IgD-negative memory B cell (primary cell): ENCODE measurements around the gene PER2. TPM values are rescaled to one million over a fixed set of nuclear protein-coding genes. Genes with fewer than 3 reads are reported as not detected.
A peak's percentile ranks its signal among the peaks of the same experiment; 100 is the strongest.

Experiments used
- H3K27ac Mint-ChIP-seq, 3 donors: one replicate each; pipeline ENCODE4 v1.8.0; 2020 to 2022; ENCODE audit warnings: mild to moderate bottlenecking in 3 of 3, mixed read lengths in 3 of 3, moderate library complexity in 1 of 3
- H3K27me3 Mint-ChIP-seq: one replicate; pipeline ENCODE4 v1.8.0; 2021; ENCODE audit warnings: mixed read lengths
- H3K36me3 Mint-ChIP-seq: one replicate; pipeline ENCODE4 v1.8.0; 2020; ENCODE audit warnings: mild to moderate bottlenecking, mixed read lengths
- H3K4me1 Mint-ChIP-seq, 3 donors: one replicate each; pipeline ENCODE4 v1.8.0; 2020 to 2022; ENCODE audit warnings: mixed read lengths in 3 of 3, mild to moderate bottlenecking in 1 of 3
- H3K4me3 Mint-ChIP-seq, 4 donors: one replicate each; pipeline ENCODE4 v1.8.0; 2020 to 2022; ENCODE audit warnings: mild to moderate bottlenecking in 4 of 4, mixed read lengths in 4 of 4, moderate library complexity in 3 of 4
- H3K9me3 Mint-ChIP-seq, 3 donors: one replicate each; pipeline ENCODE4 v1.8.0; 2020 to 2021; ENCODE audit warnings: mixed read lengths in 3 of 3, mild to moderate bottlenecking in 1 of 3
- polyA plus RNA-seq: library from polyadenylated mRNA; unstranded; fragments of 300-500 nt; fragmentation: Illumina TruSeq; gene quantifications from one replicate; pipeline ENCODE4 v1.2.3, GENCODE V29; 2021

Gene PER2
- polyA plus RNA-seq, 1 donor from 2014 or later: 9.4 TPM

GRCh38 chr2:238299803-238300202, 11.4 kb upstream of the PER2 start:
- Mint-ChIP-seq H3K9me3 (no peaks in the 10 kb centered on the region), H3K4me1 (no peaks in the 10 kb centered on the region), H3K36me3 (no peaks in the 10 kb centered on the region), H3K27me3 (peaks cover 3% of the 10 kb centered on the region), H3K27ac (no peak overlapping the region), H3K4me3 (no peak overlapping the region)

DNA sequence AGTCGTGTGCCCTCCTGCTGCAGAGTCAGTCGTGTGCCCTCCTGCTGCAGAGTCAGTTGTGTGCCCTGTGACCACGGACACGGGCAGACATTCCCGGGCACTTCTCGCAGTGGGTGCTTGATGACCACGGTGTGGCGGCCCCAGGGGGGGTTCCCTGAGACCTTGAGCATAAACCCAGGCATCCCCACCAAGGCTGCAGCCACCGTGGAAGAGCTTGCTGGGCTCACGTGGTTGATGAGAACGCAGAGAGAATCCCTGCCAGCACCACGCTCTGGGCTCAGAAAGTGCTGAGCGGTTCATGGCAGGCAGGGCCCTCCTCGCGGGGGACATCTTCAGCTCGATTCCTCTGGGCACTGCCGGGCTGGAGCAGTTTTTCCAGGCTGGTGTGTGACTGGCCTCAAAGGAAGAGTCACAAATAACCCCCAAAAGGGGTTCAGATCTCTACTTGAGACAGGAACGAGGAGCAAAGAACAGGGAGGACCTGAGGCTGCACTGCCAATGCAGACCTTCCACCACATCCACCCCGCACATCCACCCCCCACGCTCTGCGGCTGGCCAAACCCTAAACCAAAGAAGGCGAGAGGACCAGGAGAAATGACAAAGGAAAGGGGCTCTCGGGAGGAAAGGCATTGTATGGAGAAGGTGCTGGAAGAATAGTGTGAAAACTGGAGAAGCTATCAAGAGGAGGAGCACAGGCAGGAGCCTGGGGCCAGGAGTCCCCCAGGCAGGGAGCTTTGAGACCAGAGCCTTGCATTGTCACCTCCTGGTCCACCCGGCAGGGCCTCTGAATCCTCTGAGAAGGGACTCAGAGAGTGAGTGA, 8.4 kb upstream of the PER2 start:
- Mint-ChIP-seq H3K27me3 (peaks cover 3% of the 10 kb centered on the region), H3K36me3 (no peaks in the 10 kb centered on the region), H3K27ac (no peak overlapping the region), H3K4me3 (no peak overlapping the region), H3K9me3 (no peaks in the 10 kb centered on the region), H3K4me1 (no peaks in the 10 kb centered on the region)

DNA sequence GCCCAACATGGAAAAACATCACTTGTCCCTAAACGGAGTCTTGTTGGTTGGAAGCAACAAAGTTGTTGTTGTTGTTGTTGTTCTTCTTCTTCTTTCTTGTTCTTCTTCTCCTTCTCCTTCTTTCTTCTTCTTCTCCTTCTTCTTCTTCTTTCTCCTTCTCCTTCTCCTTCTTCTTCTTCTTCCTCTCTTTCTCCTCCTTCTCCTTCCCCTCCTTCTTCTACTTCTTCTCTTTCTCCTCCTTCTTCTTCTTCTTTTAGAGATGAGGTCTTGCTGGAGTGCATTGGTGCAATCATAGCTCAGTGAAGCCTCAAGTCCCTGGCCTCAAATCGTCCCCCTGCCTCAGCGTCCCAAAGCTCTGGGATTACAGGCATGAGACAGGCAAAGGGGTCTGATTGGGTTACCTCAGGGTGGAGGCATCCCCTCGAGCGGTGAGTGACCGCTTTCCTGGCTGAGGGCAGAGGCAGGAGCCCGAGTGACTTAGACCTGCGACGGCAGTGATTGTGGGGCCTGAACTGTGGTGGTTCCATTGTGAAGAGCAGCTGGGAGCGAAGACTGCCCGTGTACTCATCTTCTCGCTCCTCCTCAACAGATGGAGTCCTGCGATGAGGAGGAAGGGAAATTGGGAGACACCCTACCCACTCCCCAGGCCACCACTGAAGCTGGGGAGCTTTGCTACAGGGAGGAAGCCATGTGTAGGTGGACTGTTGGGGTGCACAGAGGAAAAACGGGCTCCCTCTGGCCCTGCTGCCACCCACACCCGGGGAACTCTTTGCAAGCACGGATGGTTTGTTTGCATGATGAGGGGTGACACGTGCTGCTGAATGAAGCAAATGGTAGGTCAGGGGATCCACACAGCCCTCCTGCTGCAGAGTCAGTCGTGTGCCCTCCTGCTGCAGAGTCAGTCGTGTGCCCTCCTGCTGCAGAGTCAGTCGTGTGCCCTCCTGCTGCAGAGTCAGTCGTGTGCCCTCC, 7.0 kb upstream of the PER2 start:
- Mint-ChIP-seq H3K4me3 (peak overlapping the region in 1 of 4 donors; percentile 43), H3K27me3 (peaks cover 3% of the 10 kb centered on the region), H3K9me3 (no peaks in the 10 kb centered on the region), H3K27ac (no peak overlapping the region), H3K4me1 (peaks cover 0 to under 1% (median 0%) of the 10 kb centered on the region in 3 donors), H3K36me3 (no peaks in the 10 kb centered on the region)

DNA sequence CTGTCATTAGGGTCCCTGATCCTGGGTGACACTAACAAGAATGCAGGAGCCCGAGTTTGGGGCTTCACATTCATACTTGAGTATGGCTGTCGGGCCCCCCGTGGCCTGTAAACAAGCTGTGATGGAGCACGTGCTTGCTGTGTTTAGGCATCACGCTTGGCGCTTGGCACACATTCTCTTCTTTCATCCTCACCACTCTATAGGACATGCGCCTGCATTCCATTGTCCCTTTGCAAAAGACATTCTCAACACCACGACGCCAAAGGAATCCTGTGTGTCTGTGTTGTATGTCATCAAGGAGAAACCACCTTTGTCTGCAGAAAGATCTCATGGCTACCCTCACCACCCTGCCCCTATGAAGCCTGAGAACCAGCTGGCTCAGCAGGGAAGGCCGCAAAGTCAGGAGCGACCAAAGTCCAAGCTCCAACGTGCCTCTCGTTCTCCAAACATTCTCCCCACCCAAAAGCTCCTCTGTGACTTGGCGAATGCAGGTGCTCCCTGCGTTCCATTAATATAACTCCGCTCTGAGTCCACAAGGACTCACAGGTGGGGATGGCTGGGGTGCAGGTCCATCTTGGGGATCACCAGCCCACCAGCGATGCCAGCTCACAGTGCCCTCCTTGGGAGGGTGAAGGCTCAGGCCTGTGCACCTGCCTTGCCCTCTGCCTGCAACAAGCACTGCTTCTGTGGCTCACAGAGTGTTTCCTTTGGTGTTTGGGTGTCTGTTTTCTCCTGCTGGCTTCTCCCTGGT, 6.2 kb upstream of the PER2 start:
- Mint-ChIP-seq H3K4me3 (peak overlapping the region in 1 of 4 donors; percentile 43), H3K9me3 (no peaks in the 10 kb centered on the region), H3K27ac (peak overlapping the region in 1 of 3 donors; percentile 7), H3K4me1 (peaks cover under 1 to 8% (median 4%) of the 10 kb centered on the region in 3 donors), H3K27me3 (peaks cover 3% of the 10 kb centered on the region), H3K36me3 (no peaks in the 10 kb centered on the region)

DNA sequence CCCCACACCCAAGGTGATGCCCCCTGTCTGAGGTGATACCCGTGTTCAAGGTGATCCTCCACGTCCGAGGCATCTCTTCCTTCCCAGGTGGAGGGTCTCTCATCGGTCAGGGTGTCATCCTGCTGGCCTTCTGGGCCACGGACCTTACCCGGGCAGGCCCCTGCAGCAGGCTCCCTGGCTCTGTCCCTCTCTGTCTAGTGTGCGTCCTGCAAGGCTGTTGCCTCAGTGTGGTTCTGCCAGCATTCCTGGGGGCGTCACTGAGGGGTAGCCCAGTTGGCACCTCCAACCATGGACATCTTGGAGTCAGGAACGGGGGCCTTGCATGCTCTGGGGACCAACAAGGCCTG, 5.6 kb upstream of the PER2 start:
- peak overlapping the region in 1 of 3 donors; percentile 7 for H3K27ac Mint-ChIP-seq
- H3K9me3 Mint-ChIP-seq: no peaks in the 10 kb centered on the region
- peaks cover 3% of the 10 kb centered on the region for H3K27me3 Mint-ChIP-seq
- peaks cover 5 to 12% (median 8%) of the 10 kb centered on the region in 3 donors for H3K4me1 Mint-ChIP-seq
- no peaks in the 10 kb centered on the region for H3K36me3 Mint-ChIP-seq
- no peak overlapping the region for H3K4me3 Mint-ChIP-seq

DNA sequence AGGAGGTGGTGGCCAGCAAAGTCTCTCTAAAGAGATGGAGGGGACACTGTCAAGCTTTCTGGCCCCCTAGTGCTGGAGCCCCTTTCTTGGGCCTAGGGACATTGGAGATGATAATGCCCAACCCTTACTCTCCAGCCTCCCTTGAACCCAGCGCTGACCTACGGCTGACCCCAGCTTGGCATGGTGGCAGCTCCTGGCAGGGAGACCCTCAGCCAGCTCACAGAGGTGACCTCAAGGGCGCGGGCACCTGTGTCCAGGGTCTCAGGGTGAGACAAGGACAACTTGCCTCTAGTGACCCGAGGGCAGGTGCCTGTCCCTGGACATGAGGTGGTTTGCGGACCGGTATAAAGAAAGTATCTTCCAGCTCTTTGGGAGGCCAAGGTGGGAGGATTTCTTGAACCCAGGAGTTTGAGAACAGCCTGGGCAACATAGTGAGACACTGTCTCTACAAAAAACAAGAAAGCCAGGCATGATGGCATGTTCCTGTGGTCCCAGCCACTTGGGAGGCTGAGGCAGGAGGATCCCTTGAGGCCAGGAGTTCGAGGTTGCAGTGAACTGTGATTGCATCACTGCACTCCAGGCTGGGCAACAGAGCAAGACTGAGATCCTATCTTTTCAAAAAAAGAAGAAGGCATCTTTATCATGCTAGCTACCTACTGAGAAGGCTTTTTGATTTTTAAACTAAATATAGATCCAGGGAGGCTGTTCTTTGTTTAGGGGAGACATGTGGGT, 3.3 kb upstream of the PER2 start:
- Mint-ChIP-seq H3K4me1 (peaks cover 16 to 21% (median 20%) of the 10 kb centered on the region in 3 donors), H3K4me3 (peak overlapping the region in 2 of 4 donors; percentile 55 to 70), H3K27me3 (peaks cover 3% of the 10 kb centered on the region), H3K36me3 (no peaks in the 10 kb centered on the region), H3K9me3 (no peaks in the 10 kb centered on the region), H3K27ac (no peak overlapping the region)

DNA sequence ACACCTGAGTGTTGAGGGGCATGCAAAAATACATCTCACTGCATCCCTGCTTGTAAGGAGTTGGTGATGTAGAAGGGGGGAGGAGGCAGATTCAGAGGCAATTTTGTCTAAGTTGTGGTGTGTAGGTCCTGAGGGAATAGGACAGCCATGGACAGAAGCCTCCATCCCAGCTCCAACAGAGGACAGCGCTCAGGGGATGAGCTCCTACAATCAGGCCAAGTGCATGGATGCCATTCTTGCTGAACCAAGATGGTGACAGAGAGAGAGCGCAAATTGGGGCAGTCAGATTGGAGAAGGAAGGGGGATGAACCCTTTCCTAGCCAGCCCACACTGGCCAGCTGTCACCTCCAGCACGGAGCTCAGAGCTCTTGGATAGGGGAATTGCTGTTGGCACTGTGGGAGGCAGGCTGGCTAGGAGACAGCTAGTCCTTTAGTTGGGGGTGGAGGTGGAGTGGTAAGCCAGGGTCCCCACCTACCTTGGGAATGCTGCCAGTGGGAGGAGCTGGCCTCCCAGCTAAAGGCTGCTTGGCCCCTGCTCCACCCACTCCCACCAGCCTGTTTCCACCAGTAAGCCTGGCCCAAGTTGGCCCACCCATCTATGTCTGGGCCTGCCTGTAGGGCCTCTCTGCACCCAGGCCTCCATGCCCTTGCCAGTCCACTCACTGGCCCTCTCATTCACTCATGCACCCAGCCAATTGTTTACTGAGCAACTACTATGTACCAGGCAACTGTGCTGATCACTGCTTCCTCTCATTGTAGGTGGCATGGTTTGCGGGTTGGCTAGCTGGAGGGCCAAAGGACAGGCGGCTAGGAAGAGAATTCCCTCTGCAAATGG, 2.5 kb upstream of the PER2 start:
- Mint-ChIP-seq H3K36me3 (no peaks in the 10 kb centered on the region), H3K27ac (peak overlapping the region in 1 of 3 donors; percentile 86), H3K4me1 (peaks cover 16 to 21% (median 20%) of the 10 kb centered on the region in 3 donors), H3K4me3 (peak overlapping the region in 3 of 4 donors; percentile 49 to 91 (median 70)), H3K27me3 (peaks cover 3% of the 10 kb centered on the region), H3K9me3 (no peaks in the 10 kb centered on the region)

DNA sequence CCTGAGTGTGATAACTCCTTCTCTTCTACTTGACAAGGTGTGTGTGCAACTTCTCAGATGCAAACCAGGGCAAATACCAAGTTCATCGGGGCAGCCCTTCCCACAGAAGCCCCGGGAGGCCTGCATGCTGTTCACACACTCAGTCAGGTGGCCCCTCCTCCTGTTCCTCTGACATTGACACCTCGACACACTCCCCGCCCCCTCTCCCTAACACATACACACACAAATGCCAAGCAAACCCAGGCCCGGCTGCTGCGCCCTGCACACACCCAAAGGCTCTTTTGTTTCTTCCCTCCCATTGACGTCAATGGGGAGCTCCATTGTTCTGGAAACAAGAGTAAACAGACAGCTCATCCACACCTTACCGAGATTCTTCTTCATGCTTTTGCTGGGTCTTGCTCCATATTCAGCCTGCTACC, 1.7 kb upstream of the PER2 start:
- H3K27me3 Mint-ChIP-seq: no peaks in the 10 kb centered on the region
- H3K4me3 Mint-ChIP-seq: peak overlapping the region; percentile 91 to 98 (median 96)
- peak overlapping the region; percentile 71 to 98 (median 86) for H3K27ac Mint-ChIP-seq
- H3K4me1 Mint-ChIP-seq: peaks cover 16 to 21% (median 20%) of the 10 kb centered on the region in 3 donors
- no peaks in the 10 kb centered on the region for H3K9me3 Mint-ChIP-seq
- no peaks in the 10 kb centered on the region for H3K36me3 Mint-ChIP-seq

GRCh38 chr2:238289574-238289973, 1.2 kb upstream of the PER2 start:
- Mint-ChIP-seq H3K27ac (peak overlapping the region; percentile 86 to 98 (median 94)), H3K4me1 (peaks cover 16 to 22% (median 22%) of the 10 kb centered on the region in 3 donors), H3K4me3 (peak overlapping the region; percentile 91 to 98 (median 96)), H3K36me3 (no peaks in the 10 kb centered on the region), H3K9me3 (no peaks in the 10 kb centered on the region), H3K27me3 (no peaks in the 10 kb centered on the region)

DNA sequence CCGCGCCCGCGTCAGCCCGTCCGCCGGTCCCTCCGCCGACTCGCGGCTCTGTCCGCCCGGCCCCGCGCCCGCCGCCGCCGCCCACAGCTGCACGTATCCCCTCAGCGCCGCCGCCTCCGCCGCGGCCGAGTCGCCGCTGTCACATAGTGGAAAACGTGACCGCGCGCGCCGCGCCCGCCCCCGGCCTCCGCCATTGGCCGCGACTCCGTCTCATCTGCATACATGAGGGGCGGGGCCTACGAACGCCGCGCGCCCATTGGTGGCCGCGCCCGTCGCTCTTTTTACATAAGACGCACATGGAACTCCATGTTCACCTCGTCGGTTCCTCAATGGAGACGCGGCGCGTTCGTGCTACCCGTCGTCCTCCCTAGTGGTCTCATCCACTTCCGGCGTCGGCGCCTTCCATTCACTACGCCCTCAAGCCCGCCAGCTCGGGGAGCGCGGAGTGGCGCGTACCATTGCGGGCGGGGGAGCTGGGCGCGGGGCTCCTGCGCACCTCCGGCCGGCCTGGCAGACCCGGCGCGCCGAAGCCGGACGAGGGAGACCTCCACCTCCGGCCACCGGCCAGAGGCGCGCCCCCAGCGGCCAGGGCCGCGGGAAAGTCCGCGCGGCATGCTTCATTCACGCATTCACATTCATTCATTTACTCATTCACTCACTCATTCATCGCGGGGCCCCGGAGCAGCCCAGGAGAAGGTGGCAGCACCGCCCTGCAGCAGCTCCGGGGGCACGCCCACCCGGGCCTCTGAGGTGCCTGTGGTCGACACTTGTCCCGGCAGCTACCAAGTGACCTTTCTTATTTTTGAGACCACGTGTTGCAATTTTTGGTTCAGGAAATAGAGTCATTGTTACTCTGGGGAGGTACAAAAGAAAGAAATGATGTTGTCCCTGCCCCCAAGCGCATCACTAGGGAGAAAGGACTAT, 502 bp upstream of the PER2 start:
- Mint-ChIP-seq H3K27me3 (no peaks in the 10 kb centered on the region), H3K4me3 (peak overlapping the region; percentile 91 to 98 (median 96)), H3K9me3 (no peaks in the 10 kb centered on the region), H3K27ac (peak overlapping the region; percentile 86 to 98 (median 94)), H3K36me3 (peaks cover under 1% of the 10 kb centered on the region), H3K4me1 (peaks cover 17 to 26% (median 24%) of the 10 kb centered on the region in 3 donors)

- H3K9me3 Mint-ChIP-seq: no peaks in the 10 kb centered on the region
- H3K4me1 Mint-ChIP-seq: peaks cover 30 to 42% (median 39%) of the 10 kb centered on the region in 3 donors
- H3K36me3 Mint-ChIP-seq: peaks cover 2% of the 10 kb centered on the region
- peak overlapping the region; percentile 83 to 92 (median 90) for H3K4me3 Mint-ChIP-seq
- H3K27ac Mint-ChIP-seq: peak overlapping the region; percentile 86 to 91 (median 87)
- no peaks in the 10 kb centered on the region for H3K27me3 Mint-ChIP-seq
Measured at GRCh38 chr2:238286987-238287736, 1.2 kb downstream of the PER2 start.

- peak overlapping the region in 2 of 3 donors; percentile 86 to 87 for H3K27ac Mint-ChIP-seq
Measured at GRCh38 chr2:238286551-238286950, 1.9 kb downstream of the PER2 start.

More at GRCh38 chr2:238286551-238286950, 1.9 kb downstream of the PER2 start:
- peaks cover 32 to 42% (median 39%) of the 10 kb centered on the region in 3 donors for H3K4me1 Mint-ChIP-seq
- H3K4me3 Mint-ChIP-seq: peak overlapping the region in 3 of 4 donors; percentile 83 to 91 (median 85)
- H3K9me3 Mint-ChIP-seq: no peaks in the 10 kb centered on the region
- peaks cover 2% of the 10 kb centered on the region for H3K36me3 Mint-ChIP-seq
- H3K27me3 Mint-ChIP-seq: no peaks in the 10 kb centered on the region
